Measurements from ENCODE around the gene GDAP1L1. TPM values are rescaled to one million over a fixed set of nuclear protein-coding genes. Genes with fewer than 3 reads are reported as not detected.

Gene GDAP1L1
- total and polyA plus RNA-seq, 2 donors (not counting 3 experiments of a cell fraction or from before 2014, with no cell fraction given) = not detected

DNA sequence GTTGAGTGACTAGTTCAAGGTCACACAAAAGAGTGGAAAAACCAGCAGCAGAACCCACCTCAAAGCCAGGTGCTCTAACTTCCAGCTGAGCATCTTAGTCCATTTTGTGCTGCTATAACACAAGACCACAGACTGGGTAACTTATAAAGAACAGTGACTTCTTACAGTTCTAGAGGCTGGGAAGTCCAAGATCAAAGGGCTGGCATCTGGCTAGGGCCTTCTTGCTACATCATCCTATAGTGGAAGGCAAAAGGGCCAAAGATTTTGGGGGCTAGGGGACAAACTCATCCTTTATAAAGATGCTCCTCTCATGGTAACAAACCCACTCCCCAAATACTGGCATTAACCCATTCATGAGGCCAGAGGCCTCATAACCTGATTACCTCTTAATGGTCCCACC, 54.2 kb downstream of the GDAP1L1 start:
- CTCF ChIA-PET = interaction anchor here (2.1 kb wide), 1 partner anchor 82 kb away, joined by 5 read pairs; no protein-coding TSS in a partner anchor
- no peaks in the 10 kb centered on the region for H4K20me1 ChIP-seq (replicated peaks; ENCODE audit: control insufficient read depth, extremely low read depth, insufficient read depth, low read length)
- no peaks in the 10 kb centered on the region for H3K79me2 ChIP-seq (ENCODE audit: control insufficient read depth, insufficient read depth, low read length)
- FAIRE-seq (no peak), DNase-seq (ENCODE audit: low read depth, low spot score) (no peak)
- H3K9ac ChIP-seq (replicated peaks; ENCODE audit: extremely low read depth, insufficient read depth, low read length) = no peak overlapping the region
- no peak overlapping the region for H3K27ac ChIP-seq (ENCODE audit: insufficient read depth, low read depth, low read length)
- H3K9me3 ChIP-seq (replicated peaks; ENCODE audit: control insufficient read depth, insufficient read depth, low read length) = no peaks in the 10 kb centered on the region
- no peak overlapping the region for H3K4me3 ChIP-seq (replicated peaks in 1 of 3; ENCODE audit: insufficient read depth in 1 of 3, low read depth in 1 of 3, low read length in 3 of 3)
- TF ChIP-seq POLR2AphosphoS5 (IDR thresholded peaks at IDR 0.05; ENCODE audit: insufficient read depth, low read depth, low read length) (no peak), FOS (IDR thresholded peaks at IDR 0.05; ENCODE audit: borderline replicate concordance, insufficient read depth, low read length) (no peak), CTCF (IDR thresholded peaks at IDR 0.05; ENCODE audit: extremely low read depth in 1 of 2, insufficient read depth in 1 of 2, low read depth in 1 of 2, low read length in 2 of 2) (no peak), JUN (IDR thresholded peaks at IDR 0.05; ENCODE audit: borderline replicate concordance, insufficient read depth, insufficient read length, low read depth) (no peak)
- H3K36me3 ChIP-seq (ENCODE audit: control insufficient read depth in 2 of 2, extremely low read depth in 1 of 2, insufficient read depth in 2 of 2, low read length in 2 of 2) = no peaks in the 10 kb centered on the region
- H3K27me3 ChIP-seq (ENCODE audit: control insufficient read depth in 2 of 2, insufficient read depth in 2 of 2, low read length in 2 of 2) = no peaks in the 10 kb centered on the region
- no peaks in the 10 kb centered on the region for H3K4me1 ChIP-seq (ENCODE audit: control insufficient read depth, extremely low read depth, insufficient read depth, low read length)
- no TSS peak for BruUV-seq (replicated peaks)
- no peak overlapping the region for H2AFZ ChIP-seq (ENCODE audit: low read depth, low read length)
- no peaks in the 10 kb centered on the region for H3K9me1 ChIP-seq (replicated peaks; ENCODE audit: control insufficient read depth, extremely low read depth, insufficient read depth, low read length)
- no peak overlapping the region for H3K4me2 ChIP-seq (ENCODE audit: insufficient read depth, low read length)
- POLR2A ChIA-PET = no interaction called here
- intact Hi-C loops (cut with micrococcal nuclease) (no loop called here), dilution Hi-C loops (cut with MboI; ENCODE audit: extremely low pct_ligation_motif_present, low sequenced_read_pairs) (no loop called here)

DNA sequence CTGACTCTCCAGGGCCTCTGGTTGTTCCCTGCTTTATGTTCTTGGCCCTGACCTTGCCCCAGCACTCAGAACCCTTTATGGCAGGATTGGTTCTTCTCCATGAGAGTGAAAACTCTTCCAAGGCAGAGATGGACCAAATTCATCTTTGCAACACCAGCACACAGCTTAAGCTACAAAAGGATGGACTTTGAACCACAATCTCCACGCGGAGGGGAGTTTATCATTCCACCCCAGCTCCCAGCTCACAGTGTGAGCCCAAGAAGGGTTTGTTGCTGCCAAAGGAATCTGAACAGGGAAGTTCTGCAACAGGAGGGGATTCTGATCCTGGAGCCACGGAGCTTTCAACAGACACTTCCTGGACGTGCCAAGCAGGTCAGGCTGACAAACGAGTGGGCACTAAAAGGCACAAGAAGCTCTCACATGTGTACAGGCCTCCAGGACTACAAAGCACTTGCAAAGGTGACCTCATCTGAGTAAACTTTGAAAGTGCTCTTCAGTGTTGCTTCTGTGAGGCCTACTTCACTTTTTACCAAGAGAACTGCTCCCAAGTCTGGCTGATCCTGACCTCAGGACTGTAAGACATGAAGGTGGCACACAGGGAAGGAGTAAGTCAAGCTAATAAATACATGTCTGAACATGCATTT, 55.0 kb downstream of the GDAP1L1 start:
- TF ChIP-seq, protein P1, sequence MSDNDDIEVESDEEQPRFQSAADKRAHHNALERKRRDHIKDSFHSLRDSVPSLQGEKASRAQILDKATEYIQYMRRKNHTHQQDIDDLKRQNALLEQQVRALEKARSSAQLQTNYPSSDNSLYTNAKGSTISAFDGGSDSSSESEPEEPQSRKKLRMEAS (IDR thresholded peaks at IDR 0.05; ENCODE audit: insufficient read depth, insufficient read length) = no peak
- no peak for TF ChIP-seq FOS (IDR thresholded peaks at IDR 0.05; ENCODE audit: borderline replicate concordance, insufficient read depth, low read length)
- POLR2A ChIA-PET = no interaction called here
- Histone ChIP-seq H3K9me1 (replicated peaks; ENCODE audit: control insufficient read depth, extremely low read depth, insufficient read depth, low read length) (no peaks in the 10 kb centered on the region), H3K36me3 (ENCODE audit: control insufficient read depth in 2 of 2, extremely low read depth in 1 of 2, insufficient read depth in 2 of 2, low read length in 2 of 2) (no peaks in the 10 kb centered on the region), H2AFZ (ENCODE audit: low read depth, low read length) (no peak overlapping the region), H4K20me1 (replicated peaks; ENCODE audit: control insufficient read depth, extremely low read depth, insufficient read depth, low read length) (no peaks in the 10 kb centered on the region), H3K9me3 (replicated peaks; ENCODE audit: control insufficient read depth, insufficient read depth, low read length) (no peaks in the 10 kb centered on the region), H3K4me1 (ENCODE audit: control insufficient read depth, extremely low read depth, insufficient read depth, low read length) (no peaks in the 10 kb centered on the region), H3K4me3 (replicated peaks in 1 of 3; ENCODE audit: insufficient read depth in 1 of 3, low read depth in 1 of 3, low read length in 3 of 3) (no peak overlapping the region), H3K79me2 (ENCODE audit: control insufficient read depth, insufficient read depth, low read length) (no peaks in the 10 kb centered on the region), H3K27ac (ENCODE audit: insufficient read depth, low read depth, low read length) (no peak overlapping the region), H3K27me3 (ENCODE audit: control insufficient read depth in 2 of 2, insufficient read depth in 2 of 2, low read length in 2 of 2) (no peaks in the 10 kb centered on the region), H3K4me2 (ENCODE audit: insufficient read depth, low read length) (no peak overlapping the region), H3K9ac (replicated peaks; ENCODE audit: extremely low read depth, insufficient read depth, low read length) (no peak overlapping the region)
- FAIRE-seq (no peak), DNase-seq (ENCODE audit: low read depth, low spot score) (no peak)
- CTCF ChIA-PET = interaction anchor here (0.8 to 1.2 kb wide), 3 partner anchors 9 to 186 kb away, joined by 3 read pairs; partner anchors contain the start of gene FITM2
- intact Hi-C loops (cut with micrococcal nuclease) (no loop called here), dilution Hi-C loops (cut with MboI; ENCODE audit: extremely low pct_ligation_motif_present, low sequenced_read_pairs) (no loop called here)
- BruUV-seq (replicated peaks) = no TSS peak
